Measurements from ENCODE around the gene LYZ. TPM values are rescaled to one million over a fixed set of nuclear protein-coding genes. Genes with fewer than 3 reads are reported as not detected.

The LYZ gene
- polyA plus RNA-seq, 2 of the 4 experiments (the other 2 are of a cell fraction), result 0.12 TPM; not detected in 1

GRCh38 chr12:69341328-69341727 lies 6.9 kb upstream of the LYZ start:
- no peak overlapping the region for H3K4me3 ChIP-seq
- no peak overlapping the region for H3K4me2 ChIP-seq
- CTCF ChIA-PET, result interaction anchor here (0.7 to 1.9 kb wide), 2 partner anchors 16 to 299 kb away, joined by 4 to 6 read pairs; no protein-coding TSS in a partner anchor
- H3K4me1 ChIP-seq, result no peaks in the 10 kb centered on the region
- H3K27ac ChIP-seq, result no peak overlapping the region
- WGBS (ENCODE audit: missing lambda C conversion rate), result 54% methylated on average over 5 of the region's 5 CpGs
- ATAC-seq (no peak; a peak in 1 of 6 replicates), FAIRE-seq (no peak), DNase-seq (ENCODE audit: low read depth in 1 of 2, low spot score in 1 of 2) (no peak)
- TF ChIP-seq, protein P1, sequence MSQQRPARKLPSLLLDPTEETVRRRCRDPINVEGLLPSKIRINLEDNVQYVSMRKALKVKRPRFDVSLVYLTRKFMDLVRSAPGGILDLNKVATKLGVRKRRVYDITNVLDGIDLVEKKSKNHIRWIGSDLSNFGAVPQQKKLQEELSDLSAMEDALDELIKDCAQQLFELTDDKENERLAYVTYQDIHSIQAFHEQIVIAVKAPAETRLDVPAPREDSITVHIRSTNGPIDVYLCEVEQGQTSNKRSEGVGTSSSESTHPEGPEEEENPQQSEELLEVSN (IDR thresholded peaks at IDR 0.05; ENCODE audit: borderline replicate concordance, low read depth), result no peak
- TF ChIP-seq CBX2 (IDR thresholded peaks at IDR 0.05; ENCODE audit: borderline replicate concordance, low read depth), result no peak
- no peak for TF ChIP-seq EHMT2 (IDR thresholded peaks at IDR 0.05; ENCODE audit: low read depth)
- no peak for TF ChIP-seq RAD21 (conservative IDR thresholded peaks at IDR 0.05 in 1 of 2, IDR thresholded peaks at IDR 0.05 in 1 of 2)
- TF ChIP-seq NFE2L2 (conservative IDR thresholded peaks at IDR 0.05; ENCODE audit: low read length), result no peak
- TF ChIP-seq CEBPB (IDR thresholded peaks at IDR 0.05), result no peak
- no peak for TF ChIP-seq PBX3 (IDR thresholded peaks at IDR 0.05)
- no peak for TF ChIP-seq CHD2 (IDR thresholded peaks at IDR 0.05; ENCODE audit: low read length, partially characterized antibody)
- no peak for TF ChIP-seq MAFK (IDR thresholded peaks at IDR 0.05; ENCODE audit: partially characterized antibody)
- TF ChIP-seq RARB (CRISPR knock-in tag; IDR thresholded peaks at IDR 0.05), result no peak
- no peaks in the 10 kb centered on the region for H3K9me3 ChIP-seq
- POLR2A ChIA-PET, result no interaction called here

GRCh38 chr12:69342421-69342820 lies 5.8 kb upstream of the LYZ start:
- H3K4me3 ChIP-seq, result no peak overlapping the region
- no peak overlapping the region for H3K27ac ChIP-seq
- ATAC-seq, result no peak
- H3K4me2 ChIP-seq, result no peak overlapping the region
- POLR2A ChIA-PET, result no interaction called here
- WGBS (ENCODE audit: missing lambda C conversion rate), result 53% methylated on average over 2 of the region's 2 CpGs
- no peaks in the 10 kb centered on the region for H3K4me1 ChIP-seq
- no peak for FAIRE-seq
- CTCF ChIA-PET, result interaction anchor here (0.6 to 3.1 kb wide), 5 partner anchors 10 to 421 kb away, joined by 3 to 17 read pairs (median 3); no protein-coding TSS in a partner anchor
- H3K9me3 ChIP-seq, result no peaks in the 10 kb centered on the region
- DNase-seq (ENCODE audit: low read depth in 1 of 2, low spot score in 1 of 2), result no peak
- TF ChIP-seq ZC3H11A (IDR thresholded peaks at IDR 0.05) (no peak), ATOH8 (CRISPR knock-in tag; IDR thresholded peaks at IDR 0.05; ENCODE audit: low read depth) (no peak), RNF2 (IDR thresholded peaks at IDR 0.05; ENCODE audit: borderline replicate concordance, low read depth) (no peak), HOXA7 (CRISPR knock-in tag; IDR thresholded peaks at IDR 0.05) (no peak), TP53 (CRISPR knock-in tag; IDR thresholded peaks at IDR 0.05) (no peak), NR3C1 (IDR thresholded peaks at IDR 0.05) (no peak), MAFK (IDR thresholded peaks at IDR 0.05; ENCODE audit: partially characterized antibody) (no peak), KDM5A (IDR thresholded peaks at IDR 0.05) (no peak), JUN (IDR thresholded peaks at IDR 0.05) (no peak), POLR2AphosphoS2 (conservative IDR thresholded peaks at IDR 0.05; ENCODE audit: low read length) (no peak), HMGXB4 (CRISPR knock-in tag; IDR thresholded peaks at IDR 0.05; ENCODE audit: borderline replicate concordance) (no peak), CHD4 (IDR thresholded peaks at IDR 0.05; ENCODE audit: borderline replicate concordance) (no peak), RARB (CRISPR knock-in tag; IDR thresholded peaks at IDR 0.05) (no peak), HDAC2 (IDR thresholded peaks at IDR 0.05) (no peak), RAD21 (conservative IDR thresholded peaks at IDR 0.05 in 1 of 2, IDR thresholded peaks at IDR 0.05 in 1 of 2) (no peak), POLR2A (IDR thresholded peaks at IDR 0.05; ENCODE audit: low read length) (no peak), SMC3 (IDR thresholded peaks at IDR 0.05) (no peak), GATA3 (IDR thresholded peaks at IDR 0.05; ENCODE audit: borderline replicate concordance) (no peak), RFX5 (IDR thresholded peaks at IDR 0.05) (no peak)

Measured in A549 (cell line).